Activated T-helper 17 cell treated with anti-CD3 and anti-CD28 coated beads, Interleukin-2, amount 50 U/mL, for 72 hours (primary cell): ENCODE results near the gene CYTH2. TPM values are rescaled to one million over a fixed set of nuclear protein-coding genes. Genes with fewer than 3 reads are reported as not detected.

ENCODE experiments used
- ATAC-seq: fragments of 150-1000 bp; cut with Tn5 transposase; replicated peaks from 2 replicates; pipeline ENCODE4 v1.10.0; 2021; ENCODE audit warnings: mild to moderate bottlenecking, moderate library complexity
- H3K27ac Mint-ChIP-seq: one replicate; pipeline ENCODE4 v1.8.0; 2022; ENCODE audit warnings: mixed read lengths
- H3K27me3 Mint-ChIP-seq: one replicate; pipeline ENCODE4 v1.8.0; 2022; ENCODE audit warnings: mixed read lengths
- H3K36me3 Mint-ChIP-seq: one replicate; pipeline ENCODE4 v1.8.0; 2022; ENCODE audit warnings: low read depth, mild to moderate bottlenecking, mixed read lengths
- H3K4me1 Mint-ChIP-seq: one replicate; pipeline ENCODE4 v1.8.0; 2022; ENCODE audit warnings: mixed read lengths
- H3K4me3 Mint-ChIP-seq: one replicate; pipeline ENCODE4 v1.8.0; 2022; ENCODE audit warnings: mild to moderate bottlenecking, mixed read lengths
- H3K9me3 Mint-ChIP-seq: one replicate; pipeline ENCODE4 v1.8.0; 2022; ENCODE audit warnings: mixed read lengths
- total RNA-seq, 2 donors: library from RNA; stranded (reverse); gene quantifications; one replicate each; pipeline ENCODE4 v1.2.3, GENCODE V29; 2022

CYTH2 gene
- total RNA-seq = 10 to 100 TPM; 30.6 to 35.4 TPM

GRCh38 chr19:48469289-48469881 lies at the start of gene CYTH2:
Gene CYTH2 (plus strand): TSS chr19:48469369. CDS start chr19:48469508, 139 bp downstream.
- Mint-ChIP-seq H3K27ac (peak within 1 kb of the TSS; percentile 79), H3K9me3 (no peaks in the 10 kb centered on the region), H3K4me3 (peak within 1 kb of the TSS; percentile 80), H3K36me3 (peaks cover 32% of the 10 kb centered on the region), H3K4me1 (peaks cover 7% of the 10 kb centered on the region), H3K27me3 (no peaks in the 10 kb centered on the region)
- peak; percentile 30 for ATAC-seq

GRCh38 chr19:48421548-48421947 lies 47.6 kb upstream of the CYTH2 start:
- Mint-ChIP-seq H3K27ac (no peak overlapping the region), H3K9me3 (no peaks in the 10 kb centered on the region), H3K4me3 (no peak overlapping the region), H3K27me3 (no peaks in the 10 kb centered on the region), H3K36me3 (no peaks in the 10 kb centered on the region), H3K4me1 (peaks cover 20% of the 10 kb centered on the region)
- ATAC-seq = no peak

- Mint-ChIP-seq H3K4me1 (peaks cover 6% of the 10 kb centered on the region), H3K4me3 (no peak overlapping the region), H3K9me3 (no peaks in the 10 kb centered on the region), H3K36me3 (no peaks in the 10 kb centered on the region), H3K27ac (peak overlapping the region; percentile 75), H3K27me3 (no peaks in the 10 kb centered on the region)
- no peak for ATAC-seq
These were observed 44.4 kb upstream of the CYTH2 start for GRCh38 chr19:48424694-48425219.

GRCh38 chr19:48428670-48429069 lies 40.5 kb upstream of the CYTH2 start:
- Mint-ChIP-seq H3K4me1 (peaks cover 6% of the 10 kb centered on the region), H3K27me3 (no peaks in the 10 kb centered on the region), H3K9me3 (no peaks in the 10 kb centered on the region), H3K27ac (no peak overlapping the region), H3K4me3 (no peak overlapping the region), H3K36me3 (no peaks in the 10 kb centered on the region)
- ATAC-seq = no peak

GRCh38 chr19:48433337-48433736 lies 35.8 kb upstream of the CYTH2 start:
- Mint-ChIP-seq H3K4me3 (no peak overlapping the region), H3K4me1 (no peaks in the 10 kb centered on the region)
- no peak for ATAC-seq

GRCh38 chr19:48436586-48436985 lies 32.6 kb upstream of the CYTH2 start:
- H3K4me3 Mint-ChIP-seq = no peak overlapping the region
- peaks cover 20% of the 10 kb centered on the region for H3K27me3 Mint-ChIP-seq
- H3K4me1 Mint-ChIP-seq = no peaks in the 10 kb centered on the region
- no peak for ATAC-seq
- H3K36me3 Mint-ChIP-seq = peaks cover 3% of the 10 kb centered on the region
- H3K27ac Mint-ChIP-seq = no peak overlapping the region
- no peaks in the 10 kb centered on the region for H3K9me3 Mint-ChIP-seq

More at GRCh38 chr19:48433337-48433736, 35.8 kb upstream of the CYTH2 start:
- peaks cover 20% of the 10 kb centered on the region for H3K27me3 Mint-ChIP-seq
- no peaks in the 10 kb centered on the region for H3K36me3 Mint-ChIP-seq
- no peak overlapping the region for H3K27ac Mint-ChIP-seq
- H3K9me3 Mint-ChIP-seq = no peaks in the 10 kb centered on the region

GRCh38 chr19:48441360-48442050 lies 27.7 kb upstream of the CYTH2 start:
- Mint-ChIP-seq H3K27ac (no peak overlapping the region), H3K36me3 (peaks cover 32% of the 10 kb centered on the region), H3K27me3 (peaks cover 25% of the 10 kb centered on the region), H3K4me3 (peak overlapping the region; percentile 52), H3K9me3 (no peaks in the 10 kb centered on the region), H3K4me1 (peaks cover 12% of the 10 kb centered on the region)
- ATAC-seq = no peak

- Mint-ChIP-seq H3K27me3 (peaks cover 20% of the 10 kb centered on the region), H3K27ac (no peak overlapping the region)
These were observed 26.8 kb upstream of the CYTH2 start for GRCh38 chr19:48442116-48443035.

GRCh38 chr19:48443256-48443655 lies 25.9 kb upstream of the CYTH2 start:
- Mint-ChIP-seq H3K4me1 (peaks cover 14% of the 10 kb centered on the region), H3K36me3 (peaks cover 49% of the 10 kb centered on the region), H3K27ac (no peak overlapping the region), H3K27me3 (peaks cover 14% of the 10 kb centered on the region), H3K4me3 (no peak overlapping the region), H3K9me3 (no peaks in the 10 kb centered on the region)
- no peak for ATAC-seq

More at GRCh38 chr19:48442116-48443035, 26.8 kb upstream of the CYTH2 start:
- Mint-ChIP-seq H3K9me3 (no peaks in the 10 kb centered on the region), H3K4me1 (peaks cover 12% of the 10 kb centered on the region), H3K36me3 (peaks cover 41% of the 10 kb centered on the region), H3K4me3 (peak overlapping the region; percentile 52)
- no peak for ATAC-seq

- no peaks in the 10 kb centered on the region for H3K9me3 Mint-ChIP-seq
- H3K4me3 Mint-ChIP-seq = peak overlapping the region; percentile 97
- peaks cover 14% of the 10 kb centered on the region for H3K27me3 Mint-ChIP-seq
- H3K4me1 Mint-ChIP-seq = peaks cover 19% of the 10 kb centered on the region
- ATAC-seq = no peak
- no peak overlapping the region for H3K27ac Mint-ChIP-seq
- peaks cover 54% of the 10 kb centered on the region for H3K36me3 Mint-ChIP-seq
These were observed 25.4 kb upstream of the CYTH2 start for GRCh38 chr19:48443731-48444128.

GRCh38 chr19:48444129-48444935 lies 24.8 kb upstream of the CYTH2 start:
- no peaks in the 10 kb centered on the region for H3K9me3 Mint-ChIP-seq
- peaks cover 60% of the 10 kb centered on the region for H3K36me3 Mint-ChIP-seq
- H3K4me3 Mint-ChIP-seq = peak overlapping the region; percentile 97
- no peak for ATAC-seq
- peak overlapping the region; percentile 96 for H3K27ac Mint-ChIP-seq
- H3K4me1 Mint-ChIP-seq = peaks cover 20% of the 10 kb centered on the region
- peaks cover 14% of the 10 kb centered on the region for H3K27me3 Mint-ChIP-seq

GRCh38 chr19:48444936-48445200 lies 24.3 kb upstream of the CYTH2 start:
- Mint-ChIP-seq H3K27ac (peak overlapping the region; percentile 96), H3K36me3 (peaks cover 65% of the 10 kb centered on the region), H3K4me3 (peak overlapping the region; percentile 97), H3K4me1 (peaks cover 20% of the 10 kb centered on the region), H3K9me3 (no peaks in the 10 kb centered on the region), H3K27me3 (peaks cover 14% of the 10 kb centered on the region)
- ATAC-seq = no peak

GRCh38 chr19:48445256-48445605 lies 23.9 kb upstream of the CYTH2 start:
- peaks cover 67% of the 10 kb centered on the region for H3K36me3 Mint-ChIP-seq
- H3K4me3 Mint-ChIP-seq = peak overlapping the region; percentile 97
- ATAC-seq = peak; percentile 20
- H3K27me3 Mint-ChIP-seq = peaks cover 14% of the 10 kb centered on the region
- H3K9me3 Mint-ChIP-seq = no peaks in the 10 kb centered on the region
- peaks cover 20% of the 10 kb centered on the region for H3K4me1 Mint-ChIP-seq
- H3K27ac Mint-ChIP-seq = peak overlapping the region; percentile 96
